Uterus (tissue), 2 donors: ENCODE measurements around the gene VRK2.
"Not testable (repeated sequence)": the region's sequence is repeated elsewhere in the genome, so short reads cannot be mapped to it uniquely, and the experiment has no call there.

Source experiments
- CTCF ChIP-seq, 4 experiments: fragments of 200-600 bp in 2 of 4; fragments of 450-650 bp in 2 of 4; sonication (generic) in 2 of 4; IDR thresholded peaks; one replicate each; pipeline ENCODE4 v1.5.1; 2016 to 2019; ENCODE audit warnings: antibody characterized with exemption in 4 of 4, mild to moderate bottlenecking in 2 of 4, moderate library complexity in 1 of 4
- POLR2A ChIP-seq, 2 donors: fragments of 450-650 bp; IDR thresholded peaks; one replicate each; pipeline ENCODE4 v1.6.1; 2016; ENCODE audit warnings: antibody characterized with exemption in 2 of 2, mild to moderate bottlenecking in 1 of 2, moderate library complexity in 1 of 2

- TF ChIP-seq POLR2A, CTCF (IDR thresholded peaks at IDR 0.05): not testable (repeated sequence)
These were observed 46.2 kb downstream of the VRK2 start for GRCh38 chr2:58092772-58093171.
